NCI-H446 (cell line): ENCODE data around the gene ATP6V1C2.
A peak's percentile ranks its signal among the peaks of the same experiment; 100 is the strongest.
"Not testable (repeated sequence)": the region's sequence is repeated elsewhere in the genome, so short reads cannot be mapped to it uniquely, and the experiment has no call there.

Source experiments
- DNase-seq, 2 experiments: peaks; one replicate each; lab custom pipeline; 2025; lab: John Stamatoyannopoulos, UW

The ATP6V1C2 gene

DNA sequence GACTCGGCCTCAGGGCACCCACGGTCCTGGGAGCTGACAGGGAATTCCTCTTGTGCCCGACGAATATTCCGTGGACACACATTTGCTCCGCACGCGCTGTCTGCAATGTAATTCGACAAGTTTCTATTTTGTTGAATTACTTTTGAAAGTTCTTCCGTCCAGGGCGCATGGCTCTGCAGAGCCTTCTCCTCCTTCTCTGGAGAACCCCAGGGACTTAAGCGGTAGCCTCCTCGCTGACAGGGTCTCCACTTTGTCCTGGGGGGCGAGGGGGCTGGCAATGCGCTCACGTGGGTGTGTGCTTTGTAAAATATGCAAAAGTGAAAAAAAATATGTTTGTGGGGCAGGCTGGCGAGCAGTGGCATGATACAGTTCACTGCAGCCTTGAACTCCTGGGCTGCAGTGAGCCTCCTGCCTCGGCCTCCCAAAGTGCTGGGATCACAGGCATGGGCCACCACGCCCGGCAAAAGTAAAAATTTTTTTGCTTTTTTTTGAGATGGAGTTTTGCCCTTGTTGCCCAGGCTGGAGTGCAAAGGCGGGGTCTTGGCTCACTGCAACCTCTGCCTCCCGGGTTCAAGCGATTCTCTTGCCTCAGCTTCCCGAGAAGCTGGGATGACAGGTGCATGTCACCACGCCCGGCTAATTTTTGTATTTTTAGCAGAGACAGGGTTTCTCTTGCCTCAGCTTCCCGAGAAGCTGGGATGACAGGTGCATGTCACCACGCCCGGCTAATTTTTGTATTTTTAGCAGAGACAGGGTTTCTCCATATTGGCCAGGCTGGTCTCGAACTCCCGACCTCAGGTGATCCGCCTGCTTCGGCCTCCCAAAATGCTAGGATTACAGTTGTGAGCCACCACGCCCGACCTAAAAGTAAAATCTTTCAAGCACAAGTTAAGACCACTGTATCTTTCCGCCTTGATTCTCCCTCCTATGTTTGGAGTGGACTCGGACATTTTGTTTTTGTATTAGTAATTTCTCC is 92.0 kb downstream of the ATP6V1C2 start:
- DNase-seq, result not testable (repeated sequence)

DNA sequence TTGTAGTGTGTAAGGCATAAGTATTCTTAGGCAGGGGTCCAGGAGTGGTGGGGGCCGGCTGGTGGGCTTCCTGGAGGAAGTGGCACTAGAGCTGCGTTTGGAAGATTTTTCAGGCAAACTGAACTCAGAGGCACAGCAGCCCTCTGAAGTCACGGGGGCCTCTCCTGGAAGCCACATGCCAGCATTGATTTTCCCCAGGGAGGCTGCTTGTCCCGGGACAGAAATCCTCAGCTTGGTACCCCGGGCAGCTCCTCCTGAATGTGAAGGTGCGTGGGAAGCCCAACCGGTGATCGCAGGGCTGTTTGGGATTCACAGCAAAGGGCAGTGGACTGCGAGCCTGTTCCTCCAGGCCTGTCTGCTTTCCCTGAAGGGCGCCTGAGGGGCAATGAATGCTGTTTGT is 92.7 kb downstream of the ATP6V1C2 start:
- no peak for DNase-seq

DNA sequence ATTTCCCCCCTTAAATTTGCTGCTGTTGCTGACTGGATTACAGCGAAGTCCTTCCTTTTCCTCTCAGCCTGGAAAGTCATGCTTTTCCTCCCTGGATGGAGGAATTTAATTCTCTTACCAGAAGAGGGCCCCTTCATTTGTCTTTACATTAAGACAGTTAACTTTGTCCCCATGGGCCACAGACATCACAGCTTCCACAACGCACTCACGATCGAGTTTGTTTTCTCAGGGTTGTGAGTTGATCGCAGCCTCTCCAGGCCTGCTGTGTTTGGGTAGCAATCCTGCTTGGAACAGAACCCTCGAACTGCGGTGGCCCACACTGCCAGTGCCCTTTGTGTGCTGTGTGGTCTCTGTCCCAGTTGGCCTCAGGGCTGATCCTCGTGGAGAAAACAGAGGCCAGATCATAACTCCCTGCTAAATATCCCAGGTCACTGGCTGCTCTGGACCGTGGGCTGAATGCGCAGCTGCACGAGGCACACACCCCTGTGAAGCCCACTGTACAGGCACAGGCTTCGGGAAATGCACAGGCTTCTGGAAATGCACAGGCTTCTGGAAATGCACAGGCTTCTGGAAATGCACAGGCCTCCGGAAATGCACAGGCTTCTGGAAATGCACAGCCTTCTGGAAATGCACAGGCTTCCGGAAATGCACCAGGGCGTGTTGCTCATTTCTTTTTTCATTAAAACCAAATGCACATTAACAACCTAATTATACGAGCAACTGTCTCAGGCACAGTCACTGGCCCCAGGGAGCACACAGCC is 93.3 kb downstream of the ATP6V1C2 start:
- no peak for DNase-seq

DNA sequence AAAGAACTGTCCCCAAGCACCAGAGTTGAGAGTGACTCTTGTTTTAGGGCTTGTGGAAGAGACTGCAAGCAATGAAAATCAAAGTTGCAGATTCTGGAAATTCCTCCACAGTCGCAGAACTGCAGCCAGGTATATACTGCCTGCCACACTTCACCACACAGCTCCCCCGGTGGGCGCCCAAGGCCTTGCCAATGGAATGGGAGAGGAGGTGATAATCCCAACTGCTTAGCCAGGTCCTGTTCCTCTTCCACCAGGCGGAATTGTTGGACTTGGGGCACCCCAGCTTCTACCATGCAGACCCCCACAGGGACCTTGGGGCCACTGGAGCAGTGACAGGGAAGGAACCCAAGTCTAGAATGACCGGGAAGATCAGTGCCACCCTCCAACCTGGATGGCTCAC is 96.0 kb downstream of the ATP6V1C2 start:
- no peak for DNase-seq

DNA sequence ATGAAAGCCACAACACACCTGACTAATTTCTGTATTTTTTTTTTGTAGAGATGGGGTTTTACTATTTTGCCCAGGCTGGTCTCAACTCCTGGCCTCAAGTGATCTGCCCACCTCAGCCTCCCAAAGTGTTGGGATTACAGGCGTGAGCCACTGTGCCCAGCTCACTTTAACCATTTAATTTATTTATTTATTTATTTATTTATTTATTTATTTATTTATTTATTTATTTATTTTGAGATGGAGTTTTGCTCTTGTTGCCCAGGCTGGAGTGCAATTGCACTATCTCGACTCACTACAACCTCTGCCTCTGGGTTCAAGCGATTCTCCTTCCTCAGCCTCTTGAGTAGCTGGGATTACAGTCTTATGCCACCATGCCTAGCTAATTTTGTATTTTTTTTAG is 96.9 kb downstream of the ATP6V1C2 start:
- not testable (repeated sequence) for DNase-seq

DNA sequence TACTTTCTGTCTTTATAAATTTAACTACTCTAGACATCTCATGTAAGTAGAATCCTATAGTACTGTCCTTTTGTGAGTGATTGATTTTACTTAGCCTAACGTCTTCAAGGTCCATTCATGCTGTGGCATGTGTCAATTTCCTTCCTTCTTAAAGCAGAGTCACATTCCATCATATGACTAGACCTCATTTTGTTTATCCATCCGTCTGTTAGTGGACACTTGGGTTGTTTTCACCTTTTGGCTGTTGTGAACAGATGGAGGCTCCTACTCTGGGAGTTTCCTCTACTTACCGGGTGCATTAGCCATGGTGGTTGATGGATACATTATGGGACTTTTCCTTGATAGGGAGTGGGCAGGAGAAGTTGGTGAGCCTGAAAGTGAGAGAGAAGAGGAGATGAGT is 97.6 kb downstream of the ATP6V1C2 start:
- DNase-seq, result no peak

DNA sequence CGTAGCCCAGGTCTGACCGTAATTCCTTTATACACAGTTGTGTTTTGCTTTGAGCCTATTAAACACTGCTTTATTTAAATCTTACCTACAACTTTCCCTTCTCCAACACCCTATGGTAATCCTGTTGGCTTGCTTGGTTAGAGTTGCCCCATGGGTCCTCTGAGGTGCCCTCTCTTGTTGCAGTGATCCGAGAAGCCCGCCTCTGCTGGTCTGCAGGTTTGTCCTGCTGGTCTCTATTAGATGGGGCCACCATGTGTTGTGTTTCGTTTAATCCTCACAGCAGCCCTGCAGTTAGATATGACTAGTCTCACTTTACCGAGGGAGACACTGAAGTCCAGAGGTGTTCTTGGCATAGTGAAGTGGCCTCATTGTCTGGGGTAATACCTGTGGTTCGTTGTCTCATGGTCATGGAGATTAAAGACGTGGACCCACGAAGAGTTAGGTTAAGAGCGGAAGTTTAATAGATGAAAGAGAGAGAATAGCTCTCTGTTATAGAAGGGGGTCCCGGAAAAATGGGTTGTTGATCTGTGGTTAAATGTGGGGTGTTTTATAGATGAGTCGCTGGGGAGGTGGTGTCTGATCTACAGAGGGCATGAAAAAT is 98.4 kb downstream of the ATP6V1C2 start:
- DNase-seq, result no peak

DNA sequence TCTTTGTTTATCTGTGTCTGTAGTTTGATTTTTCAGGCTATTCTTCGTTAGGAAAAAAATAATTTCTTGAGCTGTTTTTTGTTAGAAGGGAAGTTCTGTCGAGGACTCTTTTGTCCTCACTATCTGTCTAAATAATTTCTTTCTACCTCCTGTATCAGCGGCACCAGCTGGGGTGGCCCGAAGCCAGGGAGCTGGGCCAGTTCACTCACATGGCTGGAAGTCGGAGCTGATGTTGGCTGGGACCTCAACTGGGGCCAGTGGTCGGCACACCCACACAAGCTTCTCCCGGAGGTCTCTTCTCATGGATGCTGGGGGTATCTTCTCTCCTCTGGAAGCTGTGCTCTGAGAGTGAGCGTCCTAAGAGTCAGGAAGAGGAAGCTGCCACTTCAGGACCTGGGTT is 99.1 kb downstream of the ATP6V1C2 start:
- peak in 1 of 2 experiments; percentile 13 for DNase-seq

DNA sequence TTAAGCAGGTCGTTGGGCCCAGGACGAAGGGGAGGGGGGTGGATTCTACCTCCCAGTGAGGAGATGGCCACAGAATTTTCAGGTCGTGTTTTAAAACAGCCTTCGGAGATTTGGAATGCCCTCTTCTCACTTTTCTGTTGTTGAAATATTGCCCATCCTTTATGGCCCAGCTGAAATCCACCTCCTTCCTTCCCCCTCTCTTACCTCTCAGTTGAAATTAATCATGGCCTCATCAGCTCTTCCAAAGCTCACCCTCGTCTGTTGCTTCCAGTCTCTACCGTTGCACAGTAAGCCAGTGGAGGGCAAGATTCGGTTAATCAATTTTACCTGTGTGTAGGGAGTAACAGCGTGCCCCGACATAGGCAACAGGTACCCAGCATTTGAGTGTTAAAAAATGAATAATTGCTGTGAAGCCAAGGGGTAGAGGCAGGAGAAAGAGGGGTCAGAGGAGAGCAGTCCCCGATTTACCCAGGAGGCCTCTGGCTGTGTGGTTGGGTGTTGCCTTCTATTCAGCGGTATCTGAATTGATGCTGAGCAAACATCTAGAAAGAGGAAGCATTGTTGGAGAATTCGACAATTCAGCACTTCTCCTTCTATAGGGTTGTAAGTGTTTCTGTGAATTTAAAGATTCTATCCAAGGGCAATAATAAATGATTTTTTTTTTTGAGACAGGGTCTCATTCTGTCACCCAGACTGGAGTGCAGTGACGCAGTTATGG is 99.7 kb downstream of the ATP6V1C2 start:
- no peak for DNase-seq

DNA sequence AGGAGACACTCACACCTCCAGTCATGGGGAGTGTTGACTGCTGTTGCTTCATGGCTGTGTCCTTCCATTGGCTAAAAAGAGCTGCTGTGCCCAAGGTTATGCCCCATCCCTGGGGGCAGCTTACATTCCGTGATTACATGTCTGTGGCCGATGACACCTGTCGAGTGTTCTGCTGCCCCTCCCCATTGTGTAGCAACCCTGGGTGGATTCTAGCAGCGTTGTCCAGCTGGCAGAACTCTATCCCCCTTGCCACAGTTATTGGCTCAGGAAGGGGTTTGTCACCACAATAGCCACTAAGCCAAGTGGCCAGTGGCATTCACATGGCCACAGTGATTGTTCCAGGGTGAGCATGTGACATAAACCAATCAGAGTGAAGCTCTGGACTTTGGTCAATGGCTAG is 102.8 kb downstream of the ATP6V1C2 start:
- no peak for DNase-seq

DNA sequence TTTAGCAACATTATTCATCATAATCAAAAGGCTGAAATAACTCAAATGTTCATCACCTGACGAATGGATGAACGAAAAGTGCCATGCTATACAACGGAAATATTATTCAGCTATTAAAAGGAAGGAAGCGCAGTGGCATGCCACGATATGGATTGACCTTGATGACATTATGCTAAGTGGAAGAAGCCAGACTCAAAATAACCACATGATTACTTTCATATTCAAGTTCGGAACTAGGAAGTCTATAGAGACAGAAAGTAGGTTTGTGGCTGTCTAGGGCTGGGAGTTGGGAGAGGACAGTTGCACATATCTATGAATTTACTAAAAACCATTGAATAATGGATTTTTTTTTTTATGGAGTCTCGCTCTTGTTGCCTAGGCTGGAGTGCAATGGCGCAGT is 104.6 kb downstream of the ATP6V1C2 start:
- no peak for DNase-seq

DNA sequence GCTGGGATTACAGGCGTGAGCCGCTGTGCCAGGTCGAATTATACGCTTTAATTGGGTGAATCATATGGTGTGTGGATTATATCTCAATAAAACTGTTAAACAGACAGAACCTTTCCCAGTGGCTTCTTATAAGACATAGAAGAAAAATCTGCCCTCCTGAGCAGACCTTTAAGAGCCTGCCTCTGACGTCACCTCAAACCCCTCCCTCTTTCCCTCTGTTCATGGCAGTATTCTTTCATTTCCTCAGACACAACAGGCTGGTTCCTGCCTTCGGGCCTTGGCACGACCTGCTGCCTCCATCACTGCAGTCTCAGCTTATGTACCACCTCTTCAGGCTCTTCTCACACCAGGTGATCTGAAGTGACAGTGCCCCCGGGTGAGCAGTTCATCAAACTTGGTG is 105.2 kb downstream of the ATP6V1C2 start:
- DNase-seq, result no peak

DNA sequence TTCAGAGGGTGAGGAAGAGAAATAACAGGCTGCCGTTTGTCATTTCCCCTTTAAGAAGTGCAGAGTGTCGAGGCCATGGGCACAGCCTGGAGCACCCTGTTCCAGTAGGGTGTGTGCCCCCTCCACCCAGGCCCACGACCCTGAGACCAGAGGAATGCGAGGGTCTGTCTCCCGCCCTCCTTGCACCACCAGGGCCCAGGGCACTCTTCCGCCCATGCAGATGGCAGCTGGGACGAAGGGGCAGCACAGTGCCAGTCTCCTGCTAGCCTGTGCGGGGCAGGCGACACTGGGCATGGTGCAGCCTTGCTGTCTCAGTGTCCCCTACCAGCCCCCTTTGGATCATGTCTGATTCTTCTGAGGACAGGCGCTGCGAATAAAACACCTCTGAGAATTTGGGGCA is 106.9 kb downstream of the ATP6V1C2 start:
- DNase-seq, result no peak

DNA sequence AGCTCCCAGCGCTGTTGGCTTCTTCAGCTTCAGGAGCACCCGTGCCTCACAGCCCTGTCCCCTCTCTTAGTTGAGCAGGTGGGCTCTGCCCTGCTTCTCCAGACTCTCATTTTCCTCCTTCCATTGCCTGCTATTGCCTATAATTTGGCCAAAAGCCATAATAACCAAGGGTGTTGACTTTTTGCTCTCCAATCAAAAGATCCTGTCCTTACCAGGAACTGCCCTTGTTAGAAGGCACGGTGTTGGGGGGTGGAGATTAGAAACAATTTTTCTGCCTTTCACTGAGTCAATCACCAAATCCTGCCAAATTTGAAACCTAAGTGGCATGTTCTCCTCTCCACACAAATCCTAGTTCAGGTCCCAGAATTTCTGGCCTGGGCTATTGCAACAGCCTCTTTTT is 107.9 kb downstream of the ATP6V1C2 start:
- DNase-seq, result no peak

DNA sequence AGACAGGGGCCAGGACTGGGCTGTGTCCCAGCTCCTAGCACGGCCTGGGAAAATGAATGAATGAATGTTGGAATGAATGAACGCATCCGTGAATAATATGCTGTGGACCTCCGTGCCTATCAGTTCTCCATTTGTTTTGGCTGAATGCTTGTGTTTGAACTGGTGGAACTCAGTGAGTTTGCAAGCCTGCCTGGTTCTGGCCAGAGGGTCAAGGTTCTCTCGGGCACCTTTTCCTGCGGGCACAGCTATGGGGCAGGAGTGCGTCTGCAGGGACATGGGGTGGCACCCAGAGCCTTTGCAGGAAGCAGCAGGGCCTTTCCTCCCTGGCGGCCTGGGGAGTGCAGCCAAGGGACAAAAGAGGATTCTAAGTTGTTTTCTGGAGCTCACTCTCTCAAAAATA is 108.8 kb downstream of the ATP6V1C2 start:
- DNase-seq, result no peak

DNA sequence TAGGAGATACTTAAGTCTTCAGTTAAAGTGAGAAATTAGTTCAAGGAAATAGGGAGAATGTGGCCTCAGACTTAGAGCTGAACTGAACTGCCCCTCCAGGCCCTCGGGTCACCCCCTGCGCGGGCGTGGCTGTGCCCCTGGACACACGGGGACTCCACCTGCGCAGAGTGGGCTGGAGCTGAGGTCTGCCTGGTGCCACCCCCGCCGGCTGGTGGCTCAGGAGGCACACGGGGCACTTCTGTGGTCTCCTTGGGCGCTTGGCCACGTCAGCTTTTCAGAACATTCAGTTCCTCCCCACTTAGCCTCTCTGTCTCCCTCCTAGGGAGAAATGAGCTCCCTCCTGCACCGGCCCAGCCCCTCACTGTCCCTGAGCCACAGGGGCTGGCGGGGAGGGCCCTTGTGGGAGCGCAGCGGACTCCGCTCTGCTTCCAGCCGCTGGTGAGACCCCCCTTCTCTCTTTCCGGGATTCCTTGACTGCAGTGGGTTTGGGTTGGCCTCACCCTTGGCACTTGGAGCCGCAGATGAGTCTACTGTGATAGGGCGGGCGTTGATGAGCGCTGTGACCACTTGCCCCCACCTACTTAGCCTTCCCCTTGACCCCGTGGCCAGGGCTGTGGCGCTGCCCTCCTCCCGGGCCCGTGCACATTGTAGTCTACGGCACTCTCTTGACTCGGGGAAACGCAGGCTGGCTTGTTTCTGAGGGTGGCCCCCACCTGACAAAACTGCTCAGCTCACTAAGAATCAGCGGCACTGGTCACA is 109.4 kb downstream of the ATP6V1C2 start:
- no peak for DNase-seq

DNA sequence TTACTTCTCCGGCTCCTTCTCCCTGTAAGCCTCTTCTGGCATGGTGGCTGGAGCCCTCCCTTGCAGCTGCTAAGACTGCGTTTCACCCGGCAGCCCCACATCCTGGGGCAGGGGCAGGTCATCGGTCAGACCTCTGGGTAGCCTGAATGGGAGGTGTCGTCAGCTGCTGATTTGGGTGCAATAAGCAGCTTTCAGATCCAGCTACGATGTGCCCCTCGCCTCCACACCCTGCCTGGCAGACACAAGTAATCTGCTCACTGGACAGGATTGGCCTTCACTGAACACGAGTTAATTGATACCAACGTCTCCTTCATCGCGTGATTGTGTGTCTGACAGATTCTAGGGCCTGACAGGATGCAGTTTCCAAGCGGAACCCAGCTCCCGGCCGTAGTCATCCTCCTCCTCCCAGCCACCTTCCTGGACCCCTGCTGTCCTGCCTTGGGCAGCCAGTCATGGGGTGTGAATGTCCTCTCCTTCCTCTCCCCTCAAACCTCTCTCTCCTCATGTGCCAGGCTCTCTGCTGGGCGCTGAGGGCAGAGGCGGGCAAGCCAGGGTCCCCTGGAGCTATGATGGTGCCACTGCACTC is 110.1 kb downstream of the ATP6V1C2 start:
- no peak for DNase-seq

DNA sequence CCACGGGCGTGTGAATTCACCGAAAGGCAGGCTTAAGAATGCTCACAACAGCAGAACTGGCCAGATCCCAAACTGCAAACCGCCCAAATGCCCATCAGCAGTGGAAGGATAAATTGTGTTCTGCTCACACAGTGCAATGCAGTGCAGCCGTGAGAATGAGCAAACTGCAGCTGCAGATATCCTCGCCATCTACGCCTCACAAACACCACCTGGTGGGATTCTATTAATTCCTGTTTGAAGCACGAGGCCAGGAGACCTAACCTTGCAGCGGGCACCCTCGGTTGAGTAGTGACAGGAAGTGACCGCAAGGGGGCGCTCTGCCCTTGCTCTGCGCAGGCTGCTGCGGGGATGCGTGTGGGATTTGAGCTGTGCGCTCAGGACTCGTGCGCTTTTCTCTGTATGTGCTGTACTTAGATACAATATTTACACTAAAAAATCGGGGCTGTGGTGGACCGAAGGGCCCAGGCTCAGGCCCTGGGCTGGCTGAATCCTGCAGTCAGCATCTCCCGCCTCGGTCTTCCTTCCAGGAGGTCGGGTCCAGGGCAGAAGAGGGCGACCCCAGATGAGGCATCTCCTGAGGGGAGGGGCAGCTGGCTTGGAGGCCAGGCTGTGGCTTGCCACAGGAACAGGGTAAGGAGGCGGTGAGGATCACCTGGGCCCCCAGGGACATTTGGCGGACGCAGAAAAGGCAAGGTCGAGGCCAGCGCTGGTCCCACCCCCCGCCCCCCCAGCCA is 110.9 kb downstream of the ATP6V1C2 start:
- peak; percentile 55 to 74 for DNase-seq

DNA sequence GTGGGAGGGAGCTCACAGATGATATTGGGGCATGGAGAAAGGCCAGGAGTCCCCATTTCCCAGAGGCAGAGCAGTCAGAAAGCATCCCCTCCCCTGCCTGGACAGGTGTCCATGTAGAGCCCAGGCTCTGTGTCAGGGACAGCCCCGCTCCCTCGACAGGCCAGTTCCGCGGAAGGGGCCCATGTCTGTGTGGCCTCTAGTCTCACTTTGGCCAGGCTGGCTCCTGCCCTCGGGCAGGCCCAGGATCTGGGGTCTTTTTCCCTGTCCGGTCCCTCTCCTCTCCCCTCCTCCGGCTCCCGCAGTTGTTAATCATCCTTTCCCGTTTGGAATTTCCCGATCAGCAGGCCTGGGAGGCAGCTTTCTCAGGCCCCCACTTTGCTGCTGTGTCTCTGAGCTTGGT is 111.6 kb downstream of the ATP6V1C2 start:
- no peak for DNase-seq

DNA sequence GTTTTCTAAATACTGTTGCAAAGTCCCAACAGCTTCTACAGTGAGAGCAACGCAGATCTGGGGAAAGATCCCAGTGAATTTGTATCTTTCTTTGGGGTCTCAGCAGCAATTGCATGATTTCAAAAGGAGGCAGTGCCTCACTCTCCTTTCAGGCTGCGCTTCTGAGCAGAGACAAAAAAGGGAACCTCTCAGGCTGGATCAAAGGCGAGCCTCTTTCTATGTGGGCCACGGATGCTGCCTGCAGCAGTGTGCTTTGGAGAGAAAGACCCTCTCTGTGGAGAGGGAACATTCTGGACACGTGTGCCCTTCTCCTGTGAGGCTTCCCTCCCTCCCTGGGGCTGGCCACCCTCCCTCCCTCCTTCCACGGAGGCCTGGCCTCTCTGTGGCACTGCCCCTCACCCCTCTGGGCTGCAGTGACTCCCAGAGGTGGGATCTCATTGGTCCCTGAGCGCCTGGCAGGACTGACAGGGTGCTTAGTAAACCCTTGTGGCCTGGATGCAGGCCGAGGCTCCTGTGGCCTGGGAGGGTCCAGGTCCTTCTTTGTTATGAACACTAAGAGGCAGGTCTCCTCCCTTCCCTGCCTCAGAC is 112.7 kb downstream of the ATP6V1C2 start:
- no peak for DNase-seq
